Cardiac septum (tissue), 1 donor: ENCODE measurements around the gene PLEKHD1. TPM values are rescaled to one million over a fixed set of nuclear protein-coding genes. Genes with fewer than 3 reads are reported as not detected.
A peak's percentile ranks its signal among the peaks of the same experiment; 100 is the strongest.

ENCODE experiments used
- DNase-seq: peaks from one replicate; pipeline ENCODE4 v3.0.0-alpha.2; 2020; ENCODE audit warnings: low spot score
- intact Hi-C: fragments of 100-400 bp; cut with DNase I; formaldehyde crosslinking; loops from one replicate; pipeline ENCODE4 v1.14.0; 2022
- total RNA-seq: library from RNA; stranded (reverse); fragmentation: NEBNext Ultra II Directional; extraction: Animal tissue kit (Norgen Biotek cat#: 25700); gene quantifications from one replicate; pipeline ENCODE4 v1.2.1, GENCODE V29; 2021
- donor health status: DM: no; HTN: no; CAD: no.

The PLEKHD1 gene
- total RNA-seq, 1 donor from 2014 or later, result 0.13 TPM

GRCh38 chr14:69504775-69505174 is 20.2 kb downstream of the PLEKHD1 start:
- intact Hi-C loops, result no loop called here
- peak; percentile 57 for DNase-seq

- intact Hi-C loops, result no loop called here
- peak; percentile 41 for DNase-seq
Measured at GRCh38 chr14:69505338-69506240, 21.1 kb downstream of the PLEKHD1 start.

GRCh38 chr14:69506241-69506595 is 21.7 kb downstream of the PLEKHD1 start:
- intact Hi-C loops, result no loop called here
- no peak for DNase-seq

GRCh38 chr14:69518289-69519101 is 34.0 kb downstream of the PLEKHD1 start:
- intact Hi-C loops, result no loop called here
- peak; percentile 29 for DNase-seq

GRCh38 chr14:69519204-69520100 is 34.9 kb downstream of the PLEKHD1 start:
- intact Hi-C loops, result no loop called here
- DNase-seq, result peak; percentile 7

GRCh38 chr14:69522026-69522425 is 37.5 kb downstream of the PLEKHD1 start:
- intact Hi-C loops, result no loop called here
- DNase-seq, result no peak

- peak; percentile 64 for DNase-seq
- intact Hi-C loops, result no loop called here
Measured at GRCh38 chr14:69525896-69526295, 41.4 kb downstream of the PLEKHD1 start.

- intact Hi-C loops, result no loop called here
- peak; percentile 39 for DNase-seq
Measured at GRCh38 chr14:69527635-69528034, 43.1 kb downstream of the PLEKHD1 start.

GRCh38 chr14:69528143-69528542 is 43.6 kb downstream of the PLEKHD1 start:
- intact Hi-C loops, result no loop called here

GRCh38 chr14:69528930-69529329 is 44.4 kb downstream of the PLEKHD1 start:
- intact Hi-C loops, result no loop called here
- peak; percentile 24 for DNase-seq

More at GRCh38 chr14:69528143-69528542, 43.6 kb downstream of the PLEKHD1 start:
- DNase-seq, result peak; percentile 36

GRCh38 chr14:69529563-69529962 is 45.0 kb downstream of the PLEKHD1 start:
- DNase-seq, result peak; percentile 44
- intact Hi-C loops, result no loop called here

- no peak for DNase-seq
- intact Hi-C loops, result no loop called here
Measured at GRCh38 chr14:69530095-69530494, 45.6 kb downstream of the PLEKHD1 start.

- intact Hi-C loops, result no loop called here
- DNase-seq, result no peak
Measured at GRCh38 chr14:69531135-69531534, 46.6 kb downstream of the PLEKHD1 start.

- intact Hi-C loops, result no loop called here
Measured at GRCh38 chr14:69532561-69533340, 48.2 kb downstream of the PLEKHD1 start.

GRCh38 chr14:69535230-69535848 is 50.8 kb downstream of the PLEKHD1 start:
- intact Hi-C loops, result no loop called here
- no peak for DNase-seq

More at GRCh38 chr14:69532561-69533340, 48.2 kb downstream of the PLEKHD1 start:
- DNase-seq, result no peak

GRCh38 chr14:69536971-69537370 is 52.4 kb downstream of the PLEKHD1 start:
- intact Hi-C loops, result no loop called here
- no peak for DNase-seq

- no peak for DNase-seq
- intact Hi-C loops, result no loop called here
Measured at GRCh38 chr14:69537900-69538299, 53.4 kb downstream of the PLEKHD1 start.

- intact Hi-C loops, result no loop called here
- no peak for DNase-seq
Measured at GRCh38 chr14:69538766-69539165, 54.2 kb downstream of the PLEKHD1 start.
